Calu3 (cell line): ENCODE measurements around the gene RNF181. TPM values are rescaled to one million over a fixed set of nuclear protein-coding genes. Genes with fewer than 3 reads are reported as not detected.

ENCODE experiments used
- BruUV-seq: library from RNA; stranded (reverse); fragments of 400-500 nt; replicated peaks from 2 replicates; lab custom pipeline; 2021; lab: Mats Ljungman, UMichigan
- CTCF ChIA-PET: fragments of 300-600 bp; sonication (Branson Sonifier 250); formaldehyde crosslinking; loops from one replicate; lab custom pipeline; 2022; ENCODE audit warnings: antibody characterized with exemption; lab: Charles Lee
- DNase-seq: peaks from one replicate; pipeline ENCODE4 v3.0.0; 2022
- H3K27ac Mint-ChIP-seq: one replicate; pipeline ENCODE4 v1.8.0; 2022; ENCODE audit warnings: mixed read lengths; ENCODE audit not compliant: unreplicated experiment
- H3K27me3 Mint-ChIP-seq: one replicate; pipeline ENCODE4 v1.8.0; 2022; ENCODE audit warnings: mixed read lengths; ENCODE audit not compliant: unreplicated experiment
- H3K36me3 Mint-ChIP-seq: one replicate; pipeline ENCODE4 v1.8.0; 2022; ENCODE audit warnings: mild to moderate bottlenecking, moderate library complexity, mixed read lengths; ENCODE audit not compliant: insufficient read depth, unreplicated experiment
- H3K4me1 Mint-ChIP-seq: one replicate; pipeline ENCODE4 v1.8.0; 2022; ENCODE audit warnings: mild to moderate bottlenecking, low read depth, mixed read lengths; ENCODE audit not compliant: unreplicated experiment
- H3K4me3 Mint-ChIP-seq: one replicate; pipeline ENCODE4 v1.8.0; 2022; ENCODE audit warnings: mild to moderate bottlenecking, low read depth, moderate library complexity, mixed read lengths; ENCODE audit not compliant: unreplicated experiment
- H3K9me3 Mint-ChIP-seq: one replicate; pipeline ENCODE4 v1.8.0; 2022; ENCODE audit warnings: low read depth, mixed read lengths; ENCODE audit not compliant: unreplicated experiment
- CTCF ChIP-seq: fragments of 200-600 bp; IDR thresholded peaks from one replicate; pipeline ENCODE4 v1.8.0; 2022; ENCODE audit warnings: antibody characterized with exemption; ENCODE audit not compliant: unreplicated experiment
- intact Hi-C: fragments of 100-400 bp; cut with micrococcal nuclease; formaldehyde crosslinking; loops from one replicate; pipeline ENCODE4 v1.10.0; 2022; ENCODE audit not compliant: unreplicated experiment
- total RNA-seq: library from RNA; stranded (reverse); gene quantifications from 2 replicates; pipeline ENCODE4 v1.2.3, GENCODE V29; 2022

RNF181 gene
- total RNA-seq, 1 experiment from 2014 or later, result 101 TPM

GRCh38 chr2:85577063-85577385 is 18.5 kb upstream of the RNF181 start:
- H3K36me3 Mint-ChIP-seq, result peaks cover 27% of the 10 kb centered on the region
- DNase-seq, result no peak
- peak overlapping the region; percentile 88 for H3K4me3 Mint-ChIP-seq
- TF ChIP-seq CTCF, result no peak
- peaks cover 12% of the 10 kb centered on the region for H3K27me3 Mint-ChIP-seq
- CTCF ChIA-PET, result interaction anchor here (0.7 to 2.6 kb wide), 7 partner anchors 18 to 331 kb away, joined by 4 to 11 read pairs (median 7); partner anchors contain the start of gene RNF181
- peaks cover 27% of the 10 kb centered on the region for H3K4me1 Mint-ChIP-seq
- BruUV-seq, result no TSS peak
- no peaks in the 10 kb centered on the region for H3K9me3 Mint-ChIP-seq
- peak overlapping the region; percentile 70 for H3K27ac Mint-ChIP-seq
- intact Hi-C loops, result no loop called here

- no peak for TF ChIP-seq CTCF
- Mint-ChIP-seq H3K27ac (peak within 1 kb of the TSS; percentile 70), H3K9me3 (no peaks in the 10 kb centered on the region), H3K27me3 (peaks cover 6% of the 10 kb centered on the region), H3K4me3 (peak within 1 kb of the TSS; percentile 88), H3K36me3 (peaks cover 27% of the 10 kb centered on the region), H3K4me1 (peaks cover 22% of the 10 kb centered on the region)
- CTCF ChIA-PET, result interaction anchor here (0.7 to 2.6 kb wide), 7 partner anchors 18 to 332 kb away, joined by 4 to 11 read pairs (median 7); partner anchors contain the start of gene RNF181
- intact Hi-C loops, result no loop called here
- BruUV-seq, result TSS peak; percentile 63
- DNase-seq, result peak; percentile 88
These were observed 17.9 kb upstream of the RNF181 start, which contains the start of gene VAMP8 for GRCh38 chr2:85577386-85578242. VAMP8 (plus strand) TSS chr2:85577586; CDS start chr2:85577647, 61 bp downstream.

- BruUV-seq, result no TSS peak
- Mint-ChIP-seq H3K27me3 (no peaks in the 10 kb centered on the region), H3K4me1 (peaks cover 19% of the 10 kb centered on the region), H3K9me3 (no peaks in the 10 kb centered on the region), H3K36me3 (peaks cover 27% of the 10 kb centered on the region), H3K27ac (peak overlapping the region; percentile 70), H3K4me3 (peak overlapping the region; percentile 88)
- peak; percentile 18 for DNase-seq
- CTCF ChIA-PET, result interaction anchor here (1.1 to 2.6 kb wide), 2 partner anchors 17 to 21 kb away, joined by 4 to 11 read pairs; partner anchors contain the start of gene RNF181
- TF ChIP-seq CTCF, result no peak
- intact Hi-C loops, result no loop called here
These were observed 17.0 kb upstream of the RNF181 start for GRCh38 chr2:85578243-85579180.

GRCh38 chr2:85579266-85579935 is 16.1 kb upstream of the RNF181 start:
- Mint-ChIP-seq H3K27ac (no peak overlapping the region), H3K36me3 (peaks cover 27% of the 10 kb centered on the region), H3K9me3 (no peaks in the 10 kb centered on the region), H3K4me3 (no peak overlapping the region), H3K27me3 (no peaks in the 10 kb centered on the region), H3K4me1 (peaks cover 19% of the 10 kb centered on the region)
- intact Hi-C loops, result no loop called here
- DNase-seq, result no peak
- CTCF ChIA-PET, result no interaction called here
- TF ChIP-seq CTCF, result no peak
- no TSS peak for BruUV-seq
